Urinary bladder (tissue), 4 donors: ENCODE data around the gene ZSWIM3. TPM values are rescaled to one million over a fixed set of nuclear protein-coding genes. Genes with fewer than 3 reads are reported as not detected.

ENCODE experiments used
- DNase-seq: peaks from one replicate; pipeline ENCODE4 v3.0.0-alpha.2; 2015; ENCODE audit errors: extremely low spot score
- H3K27ac ChIP-seq: one replicate; pipeline ENCODE4 v1.5.1; 2013; ENCODE audit warnings: low read depth, mild to moderate bottlenecking, moderate library complexity
- H3K36me3 ChIP-seq: one replicate; pipeline ENCODE4 v1.6.1; 2013; ENCODE audit warnings: mild to moderate bottlenecking, moderate library complexity; ENCODE audit not compliant: insufficient read depth
- H3K4me1 ChIP-seq: one replicate; pipeline ENCODE4 v1.6.1; 2013; ENCODE audit warnings: mild to moderate bottlenecking, moderate library complexity; ENCODE audit not compliant: insufficient read depth
- H3K4me3 ChIP-seq: one replicate; pipeline ENCODE4 v1.5.1; 2013; ENCODE audit warnings: low read depth, low read length
- WGBS: extraction: QIAGEN DNeasy Blood & Tissue Kit; methylation state at CpG from one replicate; pipeline ENCODE4 v1.1.7; 2013; 5-methylcytosine and 5-hydroxymethylcytosine counted together
- polyA plus RNA-seq: library from polyadenylated mRNA; stranded (reverse); fragments of 200-250 nt; gene quantifications from one replicate; pipeline ENCODE4 v1.2.3, GENCODE V29; 2013
- total RNA-seq: library from RNA; depleted of rRNA; stranded (reverse); fragments of >200 nt; gene quantifications from one replicate; pipeline ENCODE4 v1.2.3, GENCODE V29; 2014
- donor health status: healthy with polysubstance abuse.
- donor health status: healthy.

The ZSWIM3 gene
- total RNA-seq (5.6 TPM), polyA plus RNA-seq (2.7 TPM)

GRCh38 chr20:45857114-45857881 lies at the start of gene ZSWIM3, which contains the start of gene ACOT8:
TSS of gene ZSWIM3 (plus strand) at chr20:45857614. CDS start at chr20:45857826, 212 bp downstream.
TSS of gene ACOT8 (minus strand) at chr20:45857392. CDS start at chr20:45857315, 77 bp downstream.
- Histone ChIP-seq H3K36me3 (no peaks in the 10 kb centered on the region), H3K27ac (peak within 1 kb of the TSS; percentile 68), H3K4me3 (peak within 1 kb of the TSS; percentile 91), H3K4me1 (peaks cover 3% of the 10 kb centered on the region)
- under 1% methylated on average over 36 of the region's 36 CpGs for WGBS
- DNase-seq: peak; percentile 100

- H3K36me3 ChIP-seq: peaks cover 6% of the 10 kb centered on the region
- no peak for DNase-seq
- H3K27ac ChIP-seq: no peak overlapping the region
- no peaks in the 10 kb centered on the region for H3K4me1 ChIP-seq
- H3K4me3 ChIP-seq: no peak overlapping the region
- WGBS: 90% methylated on average over 8 of the region's 8 CpGs
Observed at GRCh38 chr20:45810191-45810970, 47.0 kb upstream of the ZSWIM3 start.

GRCh38 chr20:45812157-45813005 lies 45.0 kb upstream of the ZSWIM3 start, which contains the start of gene UBE2C:
TSS of gene UBE2C (plus strand) at chr20:45812644. CDS start at chr20:45812696, 52 bp downstream.
- H3K4me3 ChIP-seq: peak within 1 kb of the TSS; percentile 45
- no peak within 1 kb of the TSS for H3K27ac ChIP-seq
- H3K4me1 ChIP-seq: no peaks in the 10 kb centered on the region
- H3K36me3 ChIP-seq: peaks cover 2% of the 10 kb centered on the region
- WGBS: under 1% methylated on average over 65 of the region's 65 CpGs
- DNase-seq: peak; percentile 98

GRCh38 chr20:45813006-45813340 lies 44.4 kb upstream of the ZSWIM3 start:
- no peak overlapping the region for H3K27ac ChIP-seq
- peaks cover 2% of the 10 kb centered on the region for H3K36me3 ChIP-seq
- 4% methylated on average over 11 of the region's 11 CpGs for WGBS
- DNase-seq: no peak
- H3K4me1 ChIP-seq: no peaks in the 10 kb centered on the region
- H3K4me3 ChIP-seq: peak overlapping the region; percentile 45

GRCh38 chr20:45813489-45813888 lies 43.9 kb upstream of the ZSWIM3 start:
- DNase-seq: no peak

GRCh38 chr20:45814314-45814713 lies 43.1 kb upstream of the ZSWIM3 start:
- 67% methylated on average over 3 of the region's 3 CpGs for WGBS
- no peak for DNase-seq

More at GRCh38 chr20:45813489-45813888, 43.9 kb upstream of the ZSWIM3 start:
- WGBS: 58% methylated on average over 7 of the region's 7 CpGs
- H3K36me3 ChIP-seq: peaks cover 2% of the 10 kb centered on the region
- no peak overlapping the region for H3K27ac ChIP-seq
- H3K4me3 ChIP-seq: no peak overlapping the region
- H3K4me1 ChIP-seq: no peaks in the 10 kb centered on the region

GRCh38 chr20:45816951-45817350 lies 40.5 kb upstream of the ZSWIM3 start:
- H3K36me3 ChIP-seq: no peaks in the 10 kb centered on the region
- no peak overlapping the region for H3K4me3 ChIP-seq
- no peak overlapping the region for H3K27ac ChIP-seq
- WGBS: 68% methylated on average over 3 of the region's 3 CpGs
- no peaks in the 10 kb centered on the region for H3K4me1 ChIP-seq
- no peak for DNase-seq

More at GRCh38 chr20:45814314-45814713, 43.1 kb upstream of the ZSWIM3 start:
- H3K27ac ChIP-seq: no peak overlapping the region
- no peak overlapping the region for H3K4me3 ChIP-seq
- no peaks in the 10 kb centered on the region for H3K4me1 ChIP-seq
- peaks cover 2% of the 10 kb centered on the region for H3K36me3 ChIP-seq

GRCh38 chr20:45817376-45818194 lies 39.8 kb upstream of the ZSWIM3 start:
- no peaks in the 10 kb centered on the region for H3K4me1 ChIP-seq
- 46% methylated on average over 9 of the region's 9 CpGs for WGBS
- no peak overlapping the region for H3K4me3 ChIP-seq
- no peak for DNase-seq
- peak overlapping the region; percentile 61 for H3K27ac ChIP-seq
- no peaks in the 10 kb centered on the region for H3K36me3 ChIP-seq

GRCh38 chr20:45818239-45818638 lies 39.2 kb upstream of the ZSWIM3 start:
- no peaks in the 10 kb centered on the region for H3K4me1 ChIP-seq
- no peak for DNase-seq
- no peaks in the 10 kb centered on the region for H3K36me3 ChIP-seq
- H3K27ac ChIP-seq: no peak overlapping the region
- WGBS: 74% methylated on average over 3 of the region's 3 CpGs
- no peak overlapping the region for H3K4me3 ChIP-seq

- Histone ChIP-seq H3K36me3 (no peaks in the 10 kb centered on the region), H3K4me1 (no peaks in the 10 kb centered on the region), H3K27ac (no peak overlapping the region), H3K4me3 (no peak overlapping the region)
- no peak for DNase-seq
- 98% methylated on average over 4 of the region's 4 CpGs for WGBS
Observed at GRCh38 chr20:45819466-45819865, 37.9 kb upstream of the ZSWIM3 start.

GRCh38 chr20:45821947-45822346 lies 35.5 kb upstream of the ZSWIM3 start:
- no peaks in the 10 kb centered on the region for H3K4me1 ChIP-seq
- no peak for DNase-seq

GRCh38 chr20:45822857-45823256 lies 34.6 kb upstream of the ZSWIM3 start:
- no peaks in the 10 kb centered on the region for H3K4me1 ChIP-seq
- WGBS: 12% methylated on average over 24 of the region's 24 CpGs
- H3K27ac ChIP-seq: no peak overlapping the region
- H3K36me3 ChIP-seq: no peaks in the 10 kb centered on the region
- no peak for DNase-seq
- no peak overlapping the region for H3K4me3 ChIP-seq

More at GRCh38 chr20:45821947-45822346, 35.5 kb upstream of the ZSWIM3 start:
- 74% methylated on average over 2 of the region's 2 CpGs for WGBS
- Histone ChIP-seq H3K27ac (no peak overlapping the region), H3K36me3 (no peaks in the 10 kb centered on the region), H3K4me3 (no peak overlapping the region)
